Right lobe of liver (tissue), 6 donors: Measurements from ENCODE around the gene MRC1. TPM values are rescaled to one million over a fixed set of nuclear protein-coding genes. Genes with fewer than 3 reads are reported as not detected.

ENCODE experiments used
- ATAC-seq, 4 donors: fragments of 200-7000 bp; cut with Tn5 transposase; one replicate each; pipeline ENCODE4 v1.9.1; 2020; ENCODE audit warnings: mild to moderate bottlenecking in 4 of 4, moderate library complexity in 4 of 4
- DNase-seq, 3 donors: peaks; one replicate each; pipeline ENCODE4 v3.0.0-alpha.2; 2020
- H3K27ac ChIP-seq, 3 donors: fragments of 200-600 bp; one replicate each; pipeline ENCODE4 v1.8.0; 2022
- H3K27me3 ChIP-seq, 2 donors: fragments of 200-600 bp; one replicate each; pipeline ENCODE4 v1.8.0; 2022
- H3K36me3 ChIP-seq, 4 donors: fragments of 200-600 bp; sonication (generic) in 1 of 4; one replicate each; pipeline versions ENCODE4 v1.5.1 to v1.8.0; 2017 to 2022; ENCODE audit warnings: control low read depth in 1 of 4
- H3K4me1 ChIP-seq, 4 donors: fragments of 200-600 bp; sonication (generic) in 1 of 4; one replicate each; pipeline versions ENCODE4 v1.5.1 to v1.8.0; 2017 to 2022; ENCODE audit warnings: control low read depth in 1 of 4
- H3K4me3 ChIP-seq, 3 donors: fragments of 200-600 bp; one replicate each; pipeline ENCODE4 v1.8.0; 2022
- H3K9me3 ChIP-seq, 4 donors: fragments of 200-600 bp; sonication (generic) in 1 of 4; one replicate each; pipeline versions ENCODE4 v1.5.1 to v1.8.0; 2017 to 2022; ENCODE audit warnings: control low read depth in 1 of 4
- CTCF ChIP-seq, 4 donors: fragments of 200-600 bp in 3 of 4; fragments of 450-650 bp in 1 of 4; IDR thresholded peaks; one replicate each; pipeline versions ENCODE4 v1.5.1 to v1.8.0; 2016 to 2022; ENCODE audit warnings: antibody characterized with exemption in 4 of 4, mild to moderate bottlenecking in 2 of 4
- POLR2A ChIP-seq: fragments of 450-650 bp; IDR thresholded peaks from one replicate; pipeline ENCODE4 v1.6.1; 2017; ENCODE audit warnings: antibody characterized with exemption, mild to moderate bottlenecking
- WGBS: methylation state at CpG from one replicate; pipeline ENCODE4 v1.1.6; 2018; ENCODE audit warnings: low coverage, low lambda C conversion rate; ENCODE audit not compliant: insufficient coverage; ENCODE audit errors: missing lambda C conversion rate; 5-methylcytosine and 5-hydroxymethylcytosine counted together
- intact Hi-C, 2 donors: fragments of 100-400 bp; cut with DNase I; formaldehyde crosslinking; loops; one replicate each; pipeline versions ENCODE4 v1.11.2 to v1.14.1; 2022
- long read RNA-seq: library from polyadenylated mRNA; unstranded; transcript quantifications from one replicate; pipeline ENCODE4 v2.0.0, GENCODE V29; 2019
- total RNA-seq, 6 experiments: library from RNA; depleted of rRNA in 2 of 6; stranded (reverse); fragments of >200 nt in 2 of 6; fragmentation: NEBNext Ultra II Directional in 3 of 6; extraction: Animal tissue kit (Norgen Biotek cat#: 25700) in 3 of 6; gene quantifications; one replicate each; pipeline versions ENCODE4 v1.1.0 to v1.2.4, GENCODE V29; 2016 to 2023
- donor health status: DM: no; HTN: yes; CAD: no.
- donor health status: DM: no; HTN: no; CAD: no.
- donor health status: DM: no; HTN: no; CAD: no.
- donor health status: DM: no; HTN: yes; CAD: no.
- donor health status: DM: no; HTN: yes; CAD: no.

The MRC1 gene
- total RNA-seq = 10 to 100 TPM in 5 of 6 experiments, 1 to 10 TPM in 1; 9.8 to 44.8 (median 34.0) TPM
- long read RNA-seq, partial matches to known transcripts = 3 of 5 reads
- long read RNA-seq, other reads (novel, unspliced or antisense) = 2 of 5 reads

GRCh38 chr10:17808971-17809841 is at the start of gene MRC1:
Gene MRC1, plus strand, starts transcription at chr10:17809348. Its CDS starts 118 bp downstream, at chr10:17809466.
- Histone ChIP-seq H3K27me3 (no peaks in the 10 kb centered on the region), H3K27ac (peak within 1 kb of the TSS; percentile 53 to 67 (median 61)), H3K4me1 (no peaks in the 10 kb centered on the region), H3K9me3 (peaks cover 0 to 3% (median 0%) of the 10 kb centered on the region in 4 donors), H3K4me3 (peak within 1 kb of the TSS; percentile 27 to 38 (median 33)), H3K36me3 (no peaks in the 10 kb centered on the region)
- intact Hi-C loops = no loop called here
- WGBS = 17% methylated on average over 11 of the region's 23 CpGs
- TF ChIP-seq CTCF (IDR thresholded peaks at IDR 0.05) (no peak), POLR2A (no peak)
- ATAC-seq = peak; percentile 55 to 71 (median 70)
- DNase-seq = peak in 2 of 3 donors; percentile 37 to 58

- TF ChIP-seq POLR2A = no peak
- no peak for TF ChIP-seq CTCF (IDR thresholded peaks at IDR 0.05)
- 78% methylated on average over 4 of the region's 4 CpGs for WGBS
Measured at GRCh38 chr10:17764142-17764541, 45.0 kb upstream of the MRC1 start.

GRCh38 chr10:17765602-17766001 is 43.5 kb upstream of the MRC1 start:
- Histone ChIP-seq H3K9me3 (no peaks in the 10 kb centered on the region), H3K4me1 (no peaks in the 10 kb centered on the region), H3K36me3 (no peaks in the 10 kb centered on the region), H3K4me3 (no peak overlapping the region), H3K27me3 (no peaks in the 10 kb centered on the region), H3K27ac (no peak overlapping the region)
- TF ChIP-seq POLR2A = no peak
- no peak for TF ChIP-seq CTCF (IDR thresholded peaks at IDR 0.05)
- 49% methylated on average over 3 of the region's 3 CpGs for WGBS
- DNase-seq (no peak), ATAC-seq (no peak)
- intact Hi-C loops = no loop called here

More at GRCh38 chr10:17764142-17764541, 45.0 kb upstream of the MRC1 start:
- no peak for DNase-seq
- no peaks in the 10 kb centered on the region for H3K36me3 ChIP-seq
- no peak overlapping the region for H3K4me3 ChIP-seq
- no peaks in the 10 kb centered on the region for H3K9me3 ChIP-seq
- H3K27me3 ChIP-seq = no peaks in the 10 kb centered on the region
- intact Hi-C loops = no loop called here
- ATAC-seq = no peak
- no peaks in the 10 kb centered on the region for H3K4me1 ChIP-seq
- H3K27ac ChIP-seq = no peak overlapping the region

GRCh38 chr10:17766731-17767130 is 42.4 kb upstream of the MRC1 start:
- no peak overlapping the region for H3K27ac ChIP-seq
- no peak for ATAC-seq
- WGBS = 57% methylated on average over 1 of the region's 1 CpG

More at GRCh38 chr10:17766731-17767130, 42.4 kb upstream of the MRC1 start:
- H3K9me3 ChIP-seq = no peaks in the 10 kb centered on the region
- no peak for DNase-seq
- no peak for TF ChIP-seq POLR2A
- no peak for TF ChIP-seq CTCF (IDR thresholded peaks at IDR 0.05)
- H3K4me1 ChIP-seq = no peaks in the 10 kb centered on the region
- H3K4me3 ChIP-seq = no peak overlapping the region
- no peaks in the 10 kb centered on the region for H3K36me3 ChIP-seq
- intact Hi-C loops = no loop called here
- H3K27me3 ChIP-seq = no peaks in the 10 kb centered on the region
